NCI-H2081 (cell line): ENCODE data around the gene FAAH2.
"Not testable (repeated sequence)": the region's sequence is repeated elsewhere in the genome, so short reads cannot be mapped to it uniquely, and the experiment has no call there.

Experiments
- DNase-seq, 2 experiments: peaks; one replicate each; lab custom pipeline; 2025; lab: John Stamatoyannopoulos, UW

Gene FAAH2

DNA sequence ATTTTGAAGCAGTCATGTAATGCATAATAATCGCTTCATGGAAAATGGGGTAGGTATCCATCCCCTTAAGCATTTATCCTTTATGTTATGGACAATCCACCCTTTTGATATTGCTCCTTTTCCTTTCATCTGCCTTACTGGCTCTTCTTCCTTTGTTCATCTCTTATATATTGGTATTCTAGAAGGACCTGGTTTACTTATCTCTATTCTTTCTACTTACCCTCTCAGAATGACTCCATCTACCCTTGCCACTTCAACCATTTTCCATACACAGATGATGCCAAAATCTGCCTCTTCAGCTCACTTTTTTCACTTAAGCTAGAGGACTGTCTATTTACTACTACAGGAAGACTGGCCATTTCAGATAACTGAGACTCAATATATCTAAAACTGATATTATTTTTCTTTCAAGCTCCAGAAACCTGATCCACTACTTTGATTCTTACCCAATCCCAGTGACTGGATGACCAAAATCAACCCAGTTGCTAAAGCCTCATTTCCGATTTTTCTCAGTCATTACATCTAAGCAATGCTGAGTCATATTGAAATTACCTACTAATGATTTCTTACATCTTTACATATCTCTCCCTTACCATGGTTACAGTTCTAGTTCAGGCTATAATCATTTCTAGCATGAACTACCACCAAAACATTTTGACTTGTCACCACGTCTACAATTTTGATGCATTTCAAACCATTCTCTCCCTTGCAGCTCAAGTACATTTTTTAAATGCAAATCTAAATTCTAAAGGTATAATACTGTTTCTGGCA, 93.7 kb downstream of the FAAH2 start:
- no peak for DNase-seq

DNA sequence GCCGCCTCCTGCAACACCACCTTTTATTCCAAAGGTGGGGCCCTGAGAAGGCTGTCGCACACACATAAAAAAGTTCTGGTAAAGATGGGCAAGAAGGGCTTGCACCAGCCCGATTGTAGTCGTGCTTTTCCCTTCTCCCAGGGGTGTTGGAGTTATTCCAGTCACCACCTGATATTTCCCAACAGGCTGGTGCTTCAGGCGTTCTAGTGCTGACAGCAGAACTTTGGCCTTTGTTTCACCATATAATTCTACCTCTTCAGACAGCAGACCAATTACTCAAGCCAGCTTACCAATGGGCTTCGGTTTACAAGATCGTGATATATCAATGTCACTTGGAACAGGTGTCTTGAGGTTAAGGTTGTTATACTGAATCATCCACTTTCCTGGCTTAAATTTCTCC, 107.7 kb downstream of the FAAH2 start:
- DNase-seq, result not testable (repeated sequence)

DNA sequence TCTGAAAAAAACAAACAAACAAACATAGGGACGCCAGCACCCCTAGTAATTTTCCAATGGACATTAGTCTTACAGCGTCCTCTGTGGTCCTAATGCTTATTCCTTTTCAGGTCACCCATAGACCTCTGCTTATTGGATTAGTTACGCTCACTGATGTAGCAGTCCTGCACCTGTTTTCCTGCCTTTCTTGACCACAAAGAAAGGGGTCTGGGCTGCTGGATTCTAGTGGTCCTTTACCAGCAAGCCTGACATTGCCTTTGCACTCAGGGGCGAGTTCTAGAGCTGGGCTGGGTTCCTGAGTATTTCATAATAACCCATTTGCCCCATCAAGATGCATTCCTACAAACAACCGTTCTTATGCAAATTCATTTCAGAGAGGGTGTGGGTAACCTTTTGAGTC, 116.7 kb downstream of the FAAH2 start:
- not testable (repeated sequence) for DNase-seq

DNA sequence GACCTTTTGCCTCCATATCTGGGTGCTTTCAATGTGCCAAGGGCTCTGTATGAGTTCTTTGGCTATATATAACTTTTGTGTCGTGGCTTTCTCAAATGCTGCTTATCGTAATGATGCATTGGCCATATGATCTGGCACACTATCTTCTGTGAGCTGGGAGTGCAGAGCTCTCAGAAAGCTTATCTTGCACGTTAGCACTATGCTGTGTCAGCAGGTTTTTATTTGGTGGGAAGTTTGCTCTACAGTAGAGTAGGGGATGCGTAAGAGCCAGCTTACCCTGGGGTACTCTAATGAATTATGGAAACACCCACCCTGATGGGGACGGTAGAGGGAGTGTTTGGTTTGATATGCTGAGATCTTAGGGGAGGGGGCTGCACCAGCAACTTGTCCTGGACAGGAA, 119.6 kb downstream of the FAAH2 start:
- no peak for DNase-seq

DNA sequence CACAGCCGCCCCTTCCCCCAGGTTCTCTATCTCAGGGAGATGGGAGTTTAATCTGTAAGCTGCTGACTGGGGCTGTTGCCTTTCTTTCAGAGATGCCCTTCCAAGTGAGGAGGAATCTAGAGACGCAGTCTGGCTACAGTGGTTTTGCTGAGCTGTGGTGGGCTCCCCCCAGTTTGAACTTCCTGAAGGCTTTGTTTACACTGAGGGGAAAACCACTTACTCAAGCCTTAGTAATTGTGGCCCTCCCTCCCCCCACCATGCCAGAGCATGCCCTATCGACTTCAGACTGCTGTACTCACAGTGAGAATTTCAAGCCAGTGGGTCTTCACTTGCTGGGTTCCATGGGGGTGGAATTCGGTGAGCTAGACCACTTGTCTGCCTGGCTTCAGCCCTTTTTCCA, 131.3 kb downstream of the FAAH2 start:
- DNase-seq, result no peak

DNA sequence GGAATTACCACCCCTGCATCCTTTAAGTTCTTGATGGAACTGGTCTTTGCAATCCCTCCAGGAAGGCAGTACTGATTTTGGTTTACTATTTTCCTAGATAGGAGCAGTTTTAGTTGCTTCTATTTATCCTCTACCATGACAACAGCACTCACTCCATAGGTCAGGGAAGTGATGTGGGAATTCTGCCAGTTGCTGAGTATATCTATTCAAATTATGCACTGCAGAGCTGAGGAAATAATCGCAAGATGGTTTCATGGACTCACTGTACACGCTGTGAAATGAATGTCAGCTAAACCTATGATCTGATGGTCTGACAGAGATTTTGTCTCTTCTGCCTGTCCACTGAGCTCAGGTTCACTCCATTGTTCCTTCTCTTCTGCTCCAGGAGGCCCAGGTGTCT, 135.8 kb downstream of the FAAH2 start:
- DNase-seq, result peak; percentile 19 to 51

DNA sequence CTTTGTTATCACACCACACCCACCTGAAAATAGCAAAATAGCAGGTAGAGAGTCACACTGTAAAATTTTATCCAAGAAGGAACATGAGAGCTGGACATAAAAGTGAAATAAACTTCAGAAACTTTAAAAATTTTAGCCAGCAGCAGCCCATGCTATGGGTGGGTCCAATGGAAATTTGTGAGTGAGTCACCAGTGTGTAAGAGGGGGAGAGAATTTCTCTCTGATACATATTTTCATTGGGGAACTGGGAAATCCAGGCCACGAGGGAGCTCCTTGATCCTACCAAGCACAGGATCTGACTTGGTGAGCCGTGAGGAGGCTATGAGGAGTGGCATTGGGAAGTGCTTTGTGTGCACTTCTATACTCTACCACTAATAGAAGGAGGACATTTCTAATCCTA, 136.3 kb downstream of the FAAH2 start:
- DNase-seq, result no peak

DNA sequence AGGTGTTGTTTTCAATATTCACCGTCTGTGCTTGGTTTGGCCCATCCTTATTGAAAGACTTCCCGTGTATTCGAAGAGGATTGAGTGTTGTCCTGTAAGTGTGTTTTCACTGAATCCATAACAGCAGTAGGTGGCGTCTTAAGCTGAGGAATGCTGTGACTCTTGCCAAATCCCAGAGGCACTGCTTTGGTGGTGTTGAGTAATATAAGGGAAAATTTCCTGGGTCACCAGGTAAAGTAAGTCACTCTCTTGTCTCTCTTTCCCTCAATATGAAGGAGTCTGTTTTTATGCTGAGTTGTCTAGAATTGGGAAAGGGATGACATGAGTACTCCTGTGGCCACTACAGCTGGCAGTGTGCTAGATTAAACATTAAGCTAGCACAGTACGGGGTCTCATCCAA, 158.6 kb downstream of the FAAH2 start:
- no peak for DNase-seq

DNA sequence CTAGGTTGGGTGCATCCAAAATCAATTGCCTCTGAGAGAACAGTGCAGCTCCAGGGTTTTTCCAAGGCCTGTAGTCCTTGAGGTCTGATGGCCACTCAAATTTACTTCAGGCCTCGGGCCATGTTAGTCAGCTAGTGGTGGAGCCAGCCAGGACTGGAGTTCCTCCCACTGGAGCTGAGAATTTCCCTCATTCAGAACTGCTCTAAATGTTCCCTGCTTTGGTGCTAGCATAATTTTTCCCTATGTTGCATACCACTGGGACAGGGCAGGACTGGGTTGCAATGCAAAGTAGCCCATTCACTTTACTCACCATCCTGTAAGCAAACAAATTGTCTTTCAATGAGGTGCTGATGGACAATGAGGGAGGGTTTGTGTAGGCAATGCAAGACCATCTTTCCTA, 159.3 kb downstream of the FAAH2 start:
- DNase-seq, result no peak

DNA sequence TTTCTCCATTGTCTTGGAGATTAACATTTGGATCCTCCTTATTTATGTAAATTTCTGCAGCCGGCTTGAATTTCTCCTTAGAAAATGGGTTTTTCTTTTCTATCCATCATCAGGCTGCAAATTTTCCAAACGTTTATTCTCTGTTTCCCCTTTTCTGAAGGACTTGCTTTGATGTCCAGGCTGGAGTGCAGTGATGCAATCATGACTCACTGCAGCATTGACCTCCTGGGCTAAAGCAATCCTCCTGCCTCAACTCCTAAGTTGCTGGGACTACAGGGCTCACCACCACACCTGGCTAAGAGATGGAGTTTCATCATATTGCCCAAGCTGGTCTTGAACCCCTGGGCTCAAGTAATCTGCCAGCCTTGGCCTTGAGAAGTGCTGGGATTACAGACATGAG, 161.3 kb downstream of the FAAH2 start:
- no peak for DNase-seq

DNA sequence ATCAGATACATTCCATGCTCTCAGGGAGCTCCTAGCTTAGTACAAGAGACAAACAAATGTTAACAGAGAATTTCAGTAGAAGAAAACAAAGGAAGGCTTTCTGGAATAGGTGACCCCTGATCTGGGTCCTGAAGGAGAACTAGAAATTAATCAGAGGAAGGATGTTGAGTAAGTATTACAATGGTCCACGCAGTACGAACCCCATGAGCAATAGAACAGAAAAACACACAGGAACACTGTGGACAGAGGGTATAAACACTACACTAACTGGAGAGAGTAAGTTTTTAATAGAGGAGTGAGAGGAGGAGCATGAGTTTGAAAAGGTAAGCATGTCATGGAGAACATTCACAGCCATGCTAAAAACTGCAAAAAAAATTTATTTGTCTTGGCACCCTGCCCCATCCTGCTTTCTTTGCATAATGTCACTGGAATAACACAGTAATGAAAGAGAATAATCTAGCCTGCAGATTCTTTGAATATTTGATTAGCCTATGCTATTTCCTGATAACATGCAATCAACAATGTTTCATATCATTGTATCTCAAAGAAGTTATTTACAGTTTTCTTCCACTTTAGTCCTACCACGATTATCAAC, 165.0 kb downstream of the FAAH2 start:
- DNase-seq, result no peak

DNA sequence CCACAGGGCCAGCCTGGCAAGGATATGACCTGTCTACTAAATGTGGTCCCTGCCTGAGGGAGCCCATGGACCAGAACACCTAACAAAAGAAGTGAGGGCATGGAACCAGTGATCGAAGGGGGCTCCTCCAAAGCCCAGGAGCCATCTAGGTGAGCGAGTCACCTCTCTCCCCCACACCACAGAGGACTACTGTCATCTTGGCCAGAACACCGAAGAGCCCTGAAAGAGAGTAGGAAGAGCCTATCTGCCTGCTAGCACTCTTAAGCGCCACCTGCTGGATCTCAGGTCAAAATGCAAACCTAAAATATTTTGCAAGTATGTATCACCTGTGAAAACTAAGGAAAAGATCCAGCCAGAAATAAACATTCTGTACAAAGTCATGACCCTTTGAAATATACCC, 167.4 kb downstream of the FAAH2 start:
- DNase-seq, result peak; percentile 3 to 8

DNA sequence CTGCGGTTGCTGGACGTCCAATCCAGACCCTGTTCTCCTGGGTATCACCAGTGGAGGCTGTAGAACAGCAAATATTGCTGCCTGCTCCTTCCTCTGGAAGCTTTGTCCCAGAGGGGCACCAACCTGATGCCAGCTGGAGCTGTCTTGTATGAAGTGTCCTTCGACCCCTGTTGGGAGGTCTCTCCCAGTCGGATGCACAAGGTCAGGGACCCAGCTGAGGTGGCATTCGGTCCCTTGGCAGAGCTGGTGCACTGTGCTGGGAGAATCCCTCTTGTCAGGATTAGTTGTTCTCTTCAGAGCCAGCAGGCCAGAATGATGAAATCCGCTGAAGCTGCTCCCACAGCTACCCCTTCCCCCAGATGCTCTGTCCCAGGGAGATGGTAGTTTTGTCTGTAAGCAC, 195.0 kb downstream of the FAAH2 start:
- DNase-seq, result no peak

DNA sequence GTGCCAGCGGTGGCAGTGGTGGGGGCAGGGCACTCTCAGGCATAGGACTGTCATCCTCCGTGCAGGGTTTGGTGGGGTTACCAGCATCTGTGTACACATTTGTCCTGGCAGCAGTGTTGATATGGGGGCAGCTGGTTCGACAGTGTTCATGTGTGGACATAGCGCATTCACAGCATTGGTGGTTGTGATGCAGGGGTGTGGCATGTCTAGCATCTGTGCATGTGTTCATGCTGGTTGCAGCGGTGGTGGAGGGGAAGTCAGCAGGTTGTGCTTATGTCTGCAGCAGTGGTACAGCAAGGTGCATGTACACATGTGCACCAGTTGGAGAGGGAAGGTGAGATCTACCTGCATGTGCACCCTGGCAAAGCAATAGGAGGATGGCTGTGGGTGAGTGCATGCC, 230.0 kb downstream of the FAAH2 start:
- DNase-seq, result no peak

DNA sequence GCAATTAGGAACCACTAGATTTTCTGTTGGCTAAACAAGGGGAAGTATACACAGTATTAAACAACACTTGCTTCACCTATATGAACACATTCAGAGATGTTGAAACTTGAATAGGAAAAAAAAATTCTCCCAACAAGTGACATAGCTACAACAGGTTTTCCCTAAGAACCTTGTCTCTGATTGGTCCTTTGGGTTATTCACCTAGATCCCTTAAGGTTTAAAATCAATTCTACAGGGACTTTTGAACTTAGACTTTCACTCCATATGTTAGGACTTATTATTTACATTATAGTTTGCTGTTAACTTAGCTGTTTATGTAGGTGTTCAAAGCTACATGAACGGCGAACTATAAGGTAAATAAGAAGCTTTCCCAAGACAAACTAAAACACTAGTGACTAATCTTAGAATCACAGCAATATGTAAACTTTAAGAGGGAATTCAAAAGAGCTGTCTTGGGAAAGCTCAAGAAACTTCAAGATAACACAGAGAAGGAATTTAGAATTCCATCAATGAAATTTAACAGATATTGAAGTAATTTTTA, 233.1 kb downstream of the FAAH2 start:
- no peak for DNase-seq

DNA sequence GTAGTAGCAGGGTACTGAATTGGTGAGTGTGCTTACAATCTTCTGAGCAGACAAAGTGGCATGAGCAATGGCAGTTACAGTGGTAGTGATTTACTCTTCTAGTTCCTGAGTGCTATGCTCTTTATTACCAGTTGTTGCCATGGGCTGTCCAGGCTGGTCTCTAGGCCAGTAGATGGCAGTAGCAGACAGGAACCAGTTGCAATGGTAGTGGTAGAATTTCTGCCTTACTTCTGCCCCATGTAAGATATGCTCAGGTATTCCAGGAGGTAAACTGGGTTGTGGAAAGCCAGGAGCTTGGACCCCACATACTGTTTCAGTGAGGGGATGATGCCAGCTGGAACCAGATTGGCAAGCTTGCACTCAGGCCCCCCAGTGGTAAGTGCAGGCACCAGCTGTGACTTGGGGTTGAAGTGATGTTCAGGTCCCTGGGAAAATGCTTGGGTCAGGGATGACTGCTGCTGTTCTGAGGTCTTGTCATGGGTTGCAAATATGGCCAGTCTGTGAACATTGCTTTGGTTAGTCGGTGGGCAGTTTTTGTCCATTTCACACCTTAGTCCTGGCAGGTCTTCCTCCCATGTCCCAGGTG, 242.3 kb downstream of the FAAH2 start:
- DNase-seq, result no peak
